GM12878 (cell line): ENCODE measurements around the gene ACSM6. TPM values are rescaled to one million over a fixed set of nuclear protein-coding genes. Genes with fewer than 3 reads are reported as not detected.

ENCODE experiments used
- ATAC-seq: fragments of 200-7000 bp; cut with Tn5 transposase; 3 replicates; pipeline ENCODE4 v1.9.1; 2020; ENCODE audit warnings: mild to moderate bottlenecking, moderate library complexity
- BruUV-seq: library from RNA; stranded (reverse); fragments of 400-500 nt; replicated peaks from 2 replicates; lab custom pipeline; 2021; lab: Mats Ljungman, UMichigan
- CTCF ChIA-PET: fragments of 300-600 bp; sonication (Branson Sonifier 250); formaldehyde crosslinking; extraction: SDS; loops from one replicate; lab custom pipeline; 2021; ENCODE audit warnings: inconsistent platforms; lab: Yijun Ruan, JAX
- POLR2A ChIA-PET: fragments of 350-600 bp; formaldehyde crosslinking; extraction: SDS; loops from one replicate; lab custom pipeline; 2021; ENCODE audit warnings: inconsistent platforms; lab: Charles Lee
- RAD21 ChIA-PET: fragments of 300-600 bp; sonication (Branson Sonifier 250); formaldehyde crosslinking; loops from one replicate; lab custom pipeline; 2023; ENCODE audit warnings: antibody characterized with exemption; ENCODE audit not compliant: unreplicated experiment; lab: Charles Lee
- SMC1A ChIA-PET: fragments of 300-600 bp; sonication (Branson Sonifier 250); formaldehyde crosslinking; loops from one replicate; lab custom pipeline; 2023; ENCODE audit not compliant: unreplicated experiment, uncharacterized antibody; lab: Charles Lee
- DNase-seq: peaks from one replicate; pipeline ENCODE4 v3.0.0-alpha.2; 2011; ENCODE audit warnings: low read depth, low spot score
- FAIRE-seq: peaks from 3 replicates; lab custom pipeline; 2011; peaks lifted over from hg19 to GRCh38; lab: Jason Lieb, UNC
- H2AFZ ChIP-seq: 2 replicates; pipeline ENCODE4 v1.6.0; 2011; ENCODE audit warnings: low read depth, low read length, control low read depth; ENCODE audit not compliant: control insufficient read depth
- H3K27ac ChIP-seq: 2 replicates; pipeline ENCODE4 v1.5.1; 2011; ENCODE audit warnings: control low read depth; ENCODE audit not compliant: control insufficient read depth, insufficient read depth
- H3K27me3 ChIP-seq, 2 experiments: replicated peaks in 1 of 2; 2 replicates each; pipeline versions ENCODE4 v1.6.0 to v1.6.1; 2011; ENCODE audit warnings: low read length in 1 of 2; ENCODE audit not compliant: control insufficient read depth in 2 of 2, insufficient read depth in 2 of 2
- H3K36me3 ChIP-seq, 2 experiments: 2 replicates each; pipeline ENCODE4 v1.5.1; 2011; ENCODE audit warnings: low read length in 1 of 2; ENCODE audit not compliant: control insufficient read depth in 2 of 2, insufficient read depth in 2 of 2
- H3K4me1 ChIP-seq: 2 replicates; pipeline ENCODE4 v1.6.1; 2011; ENCODE audit warnings: mild to moderate bottlenecking, low read length, moderate library complexity, mixed read lengths; ENCODE audit not compliant: control insufficient read depth, insufficient read depth
- H3K4me2 ChIP-seq: 2 replicates; pipeline ENCODE4 v1.6.0; 2011; ENCODE audit warnings: control low read depth; ENCODE audit not compliant: control insufficient read depth, insufficient read depth
- H3K4me3 ChIP-seq: fragments of 200-600 bp; sonication (generic); 2 replicates; pipeline ENCODE4 v1.5.1; 2016
- H3K79me2 ChIP-seq: 2 replicates; pipeline ENCODE4 v1.6.0; 2011; ENCODE audit warnings: low read length; ENCODE audit not compliant: control insufficient read depth, insufficient read depth
- H3K9ac ChIP-seq: 2 replicates; pipeline ENCODE4 v1.8.0; 2011; ENCODE audit warnings: low read length, control low read depth, mixed read lengths; ENCODE audit not compliant: control insufficient read depth, insufficient read depth
- H3K9me3 ChIP-seq: replicated peaks from 3 replicates; pipeline ENCODE4 v1.5.1; 2011; ENCODE audit warnings: mild to moderate bottlenecking, low read length; ENCODE audit not compliant: control insufficient read depth, insufficient read depth
- H4K20me1 ChIP-seq: 2 replicates; pipeline ENCODE4 v1.6.0; 2011; ENCODE audit not compliant: control insufficient read depth, insufficient read depth
- PKNOX1 ChIP-seq: fragments of 450-650 bp; IDR thresholded peaks from 2 replicates; pipeline ENCODE4 v1.6.1; 2016; ENCODE audit warnings: mild to moderate bottlenecking
- WGBS: methylation state at CpG from one replicate; pipeline ENCODE4 v1.1.6; 2016; ENCODE audit warnings: low lambda C conversion rate; ENCODE audit not compliant: insufficient replicate concordance, insufficient coverage; ENCODE audit errors: missing lambda C conversion rate; 5-methylcytosine and 5-hydroxymethylcytosine counted together
- in situ Hi-C: fragments of 300-500 bp; cut with MboI; formaldehyde crosslinking; loops from 9 replicates; pipeline ENCODE4 v1.14.3; 2018; ENCODE audit warnings: mixed read lengths
- intact Hi-C: fragments of 100-400 bp; cut with micrococcal nuclease; formaldehyde crosslinking; loops from one replicate; pipeline ENCODE4 v1.14.2; 2022; ENCODE audit not compliant: unreplicated experiment
- polyA plus RNA-seq, 11 experiments: library from polyadenylated mRNA; depleted of rRNA in 4 of 11; unstranded in 6 of 11; stranded (reverse) in 5 of 11; fragments of >200 nt; fragmentation: Nextera tagmentation in 4 of 11; fragmentation: Illumina TruSeq in 1 of 11; extraction: Ambion mirVana in 4 of 11; extraction: Trizol in 1 of 11; gene quantifications; 1 replicate in 1 of 11; 2 replicates in 10 of 11; pipeline versions ENCODE4 v1.2.1 to v1.2.3, GENCODE V29; 2011 to 2016; ENCODE audit warnings: inconsistent platforms in 2 of 11, missing spikeins in 2 of 11, low read depth in 1 of 11
- total RNA-seq, 4 experiments: library from RNA; depleted of rRNA in 3 of 4; stranded (reverse); fragments of >200 nt in 3 of 4; fragmentation: Illumina TruSeq in 1 of 4; extraction: Trizol in 1 of 4; gene quantifications; 2 replicates each; pipeline versions ENCODE4 v1.2.1 to v1.2.3, GENCODE V29; 2013 to 2021

Gene ACSM6
- total and polyA plus RNA-seq, 10 of the 15 experiments (the other 5 are each of a cell fraction or from before 2014, with no cell fraction given) = 0.06 to 0.21 (median 0.20) TPM; not detected in 7

GRCh38 chr10:95275726-95276366 lies 81.8 kb downstream of the ACSM6 start:
- peaks cover 93% of the 10 kb centered on the region for H3K79me2 ChIP-seq
- in situ Hi-C loops = no loop called here
- 95% methylated on average over 1 of the region's 1 CpG for WGBS
- peaks cover 13% of the 10 kb centered on the region for H4K20me1 ChIP-seq
- no peak overlapping the region for H3K4me2 ChIP-seq
- POLR2A ChIA-PET = interaction anchor here (3.1 kb wide), 1 partner anchor 13 kb away, joined by 14 read pairs; no protein-coding TSS in a partner anchor
- SMC1A ChIA-PET = interaction anchor here (0.6 to 14.9 kb wide), 8 partner anchors 11 to 99 kb away, joined by 3 to 313 read pairs (median 4); no protein-coding TSS in a partner anchor
- no peaks in the 10 kb centered on the region; the same call in 2 of the 3 replicates for H3K9me3 ChIP-seq
- H3K4me1 ChIP-seq = peaks cover 24% of the 10 kb centered on the region; the same call in 1 of the 2 replicates
- H3K4me3 ChIP-seq = no peak overlapping the region
- intact Hi-C loops = no loop called here
- no peak overlapping the region for H2AFZ ChIP-seq
- no TSS peak for BruUV-seq
- DNase-seq (no peak), FAIRE-seq (no peak)
- CTCF ChIA-PET = interaction anchor here (0.8 to 16.6 kb wide), 6 partner anchors 9 to 29 kb away, joined by 3 to 176 read pairs (median 4); no protein-coding TSS in a partner anchor
- no peak for TF ChIP-seq PKNOX1
- TF ChIP-seq, all 136 proteins: peak for 0
- RAD21 ChIA-PET = interaction anchor here (0.7 to 1.5 kb wide), 3 partner anchors 30 to 99 kb away, joined by 3 to 9 read pairs (median 4); no protein-coding TSS in a partner anchor
- H3K9ac ChIP-seq = no peak overlapping the region
- no peak overlapping the region for H3K27ac ChIP-seq
- H3K36me3 ChIP-seq = peaks cover 6 to 17% of the 10 kb centered on the region in 2 experiments
- no peaks in the 10 kb centered on the region for H3K27me3 ChIP-seq
- ATAC-seq = no peak
